Fibroblast of the aortic adventitia (primary cell): ENCODE results near the gene LRMDA. TPM values are rescaled to one million over a fixed set of nuclear protein-coding genes. Genes with fewer than 3 reads are reported as not detected.
"Not testable (repeated sequence)": the region's sequence is repeated elsewhere in the genome, so short reads cannot be mapped to it uniquely, and the experiment has no call there.

Source experiments
- DNase-seq: peaks from one replicate; pipeline ENCODE4 v3.0.0-alpha.2; 2010; ENCODE audit warnings: low read depth
- H3K4me3 ChIP-seq: 2 replicates; pipeline ENCODE4 v1.5.1; 2011; ENCODE audit warnings: low read depth, mild to moderate bottlenecking, control low read depth, low read length, moderate library complexity
- total RNA-seq: library from RNA; depleted of rRNA; stranded (reverse); fragments of >200 nt; gene quantifications from 2 replicates; pipeline ENCODE4 v1.2.3, GENCODE V29; 2012; ENCODE audit warnings: low replicate concordance
- TF ChIP-seq, protein P1 (sequence below): IDR thresholded peaks from 2 replicates; pipeline ENCODE4 v1.5.1; 2011; ENCODE audit warnings: mild to moderate bottlenecking, low read length, control low read depth, inconsistent platforms; ENCODE audit not compliant: insufficient read depth

The LRMDA gene
- total RNA-seq, 1 donor = 6.3 TPM

DNA sequence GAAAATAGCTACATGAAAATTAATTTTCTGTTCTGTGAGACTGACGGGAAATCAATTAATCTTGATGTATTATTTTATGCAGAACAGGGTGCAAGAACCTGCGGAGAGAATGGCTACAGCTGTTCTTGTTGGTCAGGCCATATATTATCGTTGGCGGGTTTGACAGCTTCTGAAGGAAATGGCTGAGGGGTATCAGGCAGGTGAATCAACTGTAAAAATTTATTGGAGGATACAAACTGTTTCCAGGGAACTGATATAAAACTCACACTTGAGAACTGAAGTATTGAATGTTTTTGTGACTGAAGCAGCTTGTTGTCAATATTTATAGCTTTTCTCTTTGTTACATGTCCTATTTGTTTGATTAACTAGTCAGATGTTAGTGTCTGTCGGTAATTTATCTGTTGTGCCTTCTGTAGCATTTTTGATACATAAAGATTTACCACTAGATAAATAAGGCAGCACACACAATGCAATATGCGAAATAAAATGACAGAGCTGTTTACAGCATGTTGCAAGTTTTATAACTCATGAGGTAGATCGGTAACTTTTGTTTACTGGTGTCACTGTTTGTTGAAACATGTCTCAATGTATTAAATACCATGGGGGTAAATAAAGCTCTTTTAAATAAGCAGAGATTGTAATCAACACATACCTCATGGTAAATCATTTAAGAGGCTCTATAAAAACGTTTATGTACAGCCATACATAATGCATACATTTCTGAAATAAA, 308.2 kb downstream of the LRMDA start:
- TF ChIP-seq, protein P1, sequence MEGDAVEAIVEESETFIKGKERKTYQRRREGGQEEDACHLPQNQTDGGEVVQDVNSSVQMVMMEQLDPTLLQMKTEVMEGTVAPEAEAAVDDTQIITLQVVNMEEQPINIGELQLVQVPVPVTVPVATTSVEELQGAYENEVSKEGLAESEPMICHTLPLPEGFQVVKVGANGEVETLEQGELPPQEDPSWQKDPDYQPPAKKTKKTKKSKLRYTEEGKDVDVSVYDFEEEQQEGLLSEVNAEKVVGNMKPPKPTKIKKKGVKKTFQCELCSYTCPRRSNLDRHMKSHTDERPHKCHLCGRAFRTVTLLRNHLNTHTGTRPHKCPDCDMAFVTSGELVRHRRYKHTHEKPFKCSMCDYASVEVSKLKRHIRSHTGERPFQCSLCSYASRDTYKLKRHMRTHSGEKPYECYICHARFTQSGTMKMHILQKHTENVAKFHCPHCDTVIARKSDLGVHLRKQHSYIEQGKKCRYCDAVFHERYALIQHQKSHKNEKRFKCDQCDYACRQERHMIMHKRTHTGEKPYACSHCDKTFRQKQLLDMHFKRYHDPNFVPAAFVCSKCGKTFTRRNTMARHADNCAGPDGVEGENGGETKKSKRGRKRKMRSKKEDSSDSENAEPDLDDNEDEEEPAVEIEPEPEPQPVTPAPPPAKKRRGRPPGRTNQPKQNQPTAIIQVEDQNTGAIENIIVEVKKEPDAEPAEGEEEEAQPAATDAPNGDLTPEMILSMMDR = no peak
- no peak for DNase-seq
- no peak overlapping the region for H3K4me3 ChIP-seq

DNA sequence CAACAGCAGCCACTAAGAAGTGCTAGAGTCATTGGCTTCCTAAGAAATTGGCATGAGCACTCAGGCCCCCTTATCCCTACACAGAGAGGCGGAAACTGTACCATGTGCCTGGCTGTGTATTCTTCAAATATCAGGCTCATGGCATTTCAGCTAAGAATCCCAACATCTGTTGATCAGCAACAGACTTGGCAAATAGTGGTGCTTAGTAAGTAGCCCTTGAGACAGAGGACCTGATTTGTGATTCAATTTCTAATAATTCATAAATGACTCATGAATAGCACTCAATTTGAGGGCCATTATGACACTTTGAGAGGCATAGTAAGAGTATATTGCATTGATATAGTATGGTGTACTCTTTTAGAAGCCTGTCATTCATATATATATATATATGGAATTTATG, 309.1 kb downstream of the LRMDA start:
- H3K4me3 ChIP-seq = no peak overlapping the region
- no peak for DNase-seq
- TF ChIP-seq, protein P1 = no peak

DNA sequence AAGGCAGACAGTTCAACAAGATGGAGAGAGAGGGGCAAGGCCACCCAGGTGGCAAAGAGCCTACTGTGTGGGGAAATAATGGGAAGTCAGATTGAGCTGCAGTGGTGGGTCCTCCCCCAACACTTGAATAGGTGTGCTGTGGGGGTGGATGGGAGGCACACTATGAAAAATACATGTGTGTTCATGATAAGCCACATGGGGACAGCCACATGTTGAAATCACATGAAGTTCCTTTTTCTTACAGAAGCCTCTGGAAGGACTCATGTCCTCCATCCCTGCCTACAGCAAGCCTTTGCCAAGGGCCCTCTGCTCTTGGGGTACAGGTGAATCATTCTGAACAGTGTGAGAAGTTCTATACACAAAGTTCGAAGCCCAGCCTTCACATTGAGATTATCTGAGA, 310.9 kb downstream of the LRMDA start:
- no peak for DNase-seq
- TF ChIP-seq, protein P1 = no peak
- no peak overlapping the region for H3K4me3 ChIP-seq

DNA sequence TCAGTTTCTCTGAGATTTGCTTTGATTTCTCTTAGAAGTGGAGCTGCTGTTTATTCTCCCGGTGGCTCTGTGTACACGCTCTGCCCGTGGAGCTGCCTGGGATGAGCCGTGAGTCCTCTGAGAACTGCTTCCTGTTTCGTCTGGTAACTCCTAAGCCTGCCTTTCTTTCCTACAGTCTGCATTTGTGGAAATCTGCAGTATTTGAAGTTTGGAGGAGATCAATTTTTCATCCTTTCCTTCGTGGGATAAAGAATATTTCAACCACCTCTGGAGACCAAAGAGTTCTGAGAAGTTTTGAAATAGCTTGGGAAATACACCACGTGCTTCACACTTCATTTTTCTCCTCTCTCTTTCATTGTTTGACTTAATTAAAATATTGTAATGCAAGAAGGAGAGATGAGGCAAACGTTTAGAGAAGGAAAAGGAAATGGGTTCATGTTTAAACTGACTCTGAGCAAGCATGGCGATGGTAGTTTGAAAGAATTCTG, 311.9 kb downstream of the LRMDA start:
- TF ChIP-seq, protein P1 = no peak
- DNase-seq = no peak
- no peak overlapping the region for H3K4me3 ChIP-seq

DNA sequence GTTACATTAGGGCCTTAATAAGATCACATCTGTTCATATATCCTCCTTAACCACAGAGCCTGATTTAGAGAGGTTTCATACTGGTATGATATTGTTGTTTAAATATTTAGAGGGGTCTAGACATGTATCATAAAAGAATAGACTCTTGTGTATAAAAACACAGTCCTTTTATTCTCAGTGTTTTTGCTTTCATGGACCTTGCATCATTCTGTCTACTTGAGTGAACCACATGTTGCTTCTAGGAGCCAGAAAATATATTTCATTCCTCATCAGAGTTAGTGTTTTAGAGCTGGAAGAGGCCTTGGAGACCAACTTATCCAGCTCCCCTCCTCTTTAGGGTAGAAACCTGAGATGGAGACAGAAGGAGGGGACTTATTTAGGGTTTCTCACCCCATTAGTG, 312.8 kb downstream of the LRMDA start:
- no peak overlapping the region for H3K4me3 ChIP-seq
- TF ChIP-seq, protein P1 = no peak
- DNase-seq = peak; percentile 68

DNA sequence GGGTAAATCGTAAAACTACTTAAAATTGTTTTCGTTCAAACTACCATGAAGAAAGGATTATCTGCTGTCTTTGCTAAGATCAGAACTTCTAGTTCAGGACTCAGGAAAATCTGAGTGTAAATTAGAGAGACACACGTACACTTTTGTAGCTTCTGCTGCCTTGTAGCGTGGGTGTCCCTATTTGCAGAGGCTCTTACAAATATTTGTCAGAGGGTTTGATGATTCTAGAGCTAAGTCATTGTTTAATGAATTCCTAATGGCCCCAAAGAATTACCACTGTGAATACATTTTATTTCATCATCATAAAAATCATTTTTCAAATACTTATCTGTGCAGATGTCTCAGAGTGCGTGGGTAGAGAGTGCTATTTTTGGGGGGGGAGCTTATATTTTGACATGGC, 314.9 kb downstream of the LRMDA start:
- DNase-seq = peak; percentile 12
- H3K4me3 ChIP-seq = no peak overlapping the region
- TF ChIP-seq, protein P1 = no peak

DNA sequence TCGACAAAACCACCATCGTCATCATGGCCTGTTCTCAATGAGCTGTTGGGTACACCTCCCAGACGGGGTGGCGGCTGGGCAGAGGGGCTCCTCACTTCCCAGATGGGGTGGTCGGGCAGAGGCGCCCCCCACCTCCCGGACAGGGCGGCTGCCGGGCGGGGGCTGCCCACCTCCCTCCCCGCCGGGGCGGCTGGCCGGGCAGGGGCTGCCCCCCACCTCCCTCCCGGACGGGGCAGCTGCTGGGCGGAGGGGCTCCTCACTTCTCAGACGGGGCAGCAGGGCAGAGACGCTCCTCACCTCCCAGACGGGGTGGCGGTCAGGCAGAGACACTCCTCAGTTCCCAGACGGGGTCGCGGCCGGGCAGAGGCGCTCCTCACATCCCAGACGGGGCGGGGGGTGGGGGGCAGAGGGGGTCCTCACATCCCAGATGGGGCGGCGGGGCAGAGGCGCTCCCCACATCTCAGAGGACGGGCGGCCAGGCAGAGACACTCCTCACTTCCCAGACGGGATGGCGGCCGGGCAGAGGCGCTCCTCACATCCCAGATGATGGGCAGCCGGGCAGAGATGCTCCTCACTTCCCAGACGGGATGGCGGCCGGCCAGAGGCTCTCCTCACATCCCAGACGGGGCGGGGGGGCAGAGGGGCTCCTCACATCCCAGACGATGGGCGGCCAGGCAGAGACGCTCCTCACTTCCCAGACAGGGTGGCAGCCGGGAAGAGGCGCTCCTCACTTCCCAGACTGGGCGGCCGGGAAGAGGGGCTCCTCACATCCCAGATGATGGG, 318.9 kb downstream of the LRMDA start:
- not testable (repeated sequence) for H3K4me3 ChIP-seq, DNase-seq
